PC-9 (cell line): ENCODE results near the gene ST6GALNAC3.

ENCODE experiments used
- EZH2 ChIP-seq: fragments of 200-600 bp; sonication (generic); IDR thresholded peaks from 2 replicates; pipeline ENCODE4 v1.8.0; 2017; ENCODE audit warnings: antibody characterized with exemption, low read depth
- TF ChIP-seq, protein P1 (sequence below): fragments of 200-600 bp; sonication (generic); conservative IDR thresholded peaks from 2 replicates; pipeline ENCODE4 v1.6.1; 2017; ENCODE audit warnings: mixed run types, antibody characterized with exemption, mild to moderate bottlenecking, moderate library complexity

DNA sequence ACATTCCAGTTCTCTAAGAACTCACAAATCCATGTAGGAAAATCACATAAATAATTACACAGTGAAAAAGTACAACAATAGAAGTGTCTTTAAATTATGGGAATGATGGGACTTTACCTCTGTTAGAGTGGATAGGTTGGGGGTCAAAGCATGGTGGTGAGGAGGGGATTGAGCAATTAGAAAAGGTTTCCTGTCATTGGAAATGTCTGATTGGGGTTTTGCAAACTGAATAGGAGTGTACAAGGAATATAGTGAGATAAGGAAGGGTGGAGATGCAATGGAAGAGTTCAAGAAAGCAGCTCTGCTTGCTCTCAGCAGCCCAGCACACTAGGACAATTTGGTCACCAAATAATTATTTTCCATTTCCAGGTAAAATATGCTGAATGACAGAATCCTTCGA lies 238.8 kb downstream of the ST6GALNAC3 start:
- TF ChIP-seq, protein P1, sequence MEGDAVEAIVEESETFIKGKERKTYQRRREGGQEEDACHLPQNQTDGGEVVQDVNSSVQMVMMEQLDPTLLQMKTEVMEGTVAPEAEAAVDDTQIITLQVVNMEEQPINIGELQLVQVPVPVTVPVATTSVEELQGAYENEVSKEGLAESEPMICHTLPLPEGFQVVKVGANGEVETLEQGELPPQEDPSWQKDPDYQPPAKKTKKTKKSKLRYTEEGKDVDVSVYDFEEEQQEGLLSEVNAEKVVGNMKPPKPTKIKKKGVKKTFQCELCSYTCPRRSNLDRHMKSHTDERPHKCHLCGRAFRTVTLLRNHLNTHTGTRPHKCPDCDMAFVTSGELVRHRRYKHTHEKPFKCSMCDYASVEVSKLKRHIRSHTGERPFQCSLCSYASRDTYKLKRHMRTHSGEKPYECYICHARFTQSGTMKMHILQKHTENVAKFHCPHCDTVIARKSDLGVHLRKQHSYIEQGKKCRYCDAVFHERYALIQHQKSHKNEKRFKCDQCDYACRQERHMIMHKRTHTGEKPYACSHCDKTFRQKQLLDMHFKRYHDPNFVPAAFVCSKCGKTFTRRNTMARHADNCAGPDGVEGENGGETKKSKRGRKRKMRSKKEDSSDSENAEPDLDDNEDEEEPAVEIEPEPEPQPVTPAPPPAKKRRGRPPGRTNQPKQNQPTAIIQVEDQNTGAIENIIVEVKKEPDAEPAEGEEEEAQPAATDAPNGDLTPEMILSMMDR: no peak
- no peak for TF ChIP-seq EZH2
